GM12891 (cell line): Measurements from ENCODE around the gene MCM9.
"Not testable (repeated sequence)": the region's sequence is repeated elsewhere in the genome, so short reads cannot be mapped to it uniquely, and the experiment has no call there.

Experiments
- DNase-seq: peaks from one replicate; pipeline ENCODE4 v3.0.0; 2011; ENCODE audit warnings: low spot score; ENCODE audit not compliant: insufficient read length
- FAIRE-seq: peaks from 2 replicates; lab custom pipeline; 2011; peaks lifted over from hg19 to GRCh38; lab: Jason Lieb, UNC
- PAX5 ChIP-seq: IDR thresholded peaks from 2 replicates; pipeline ENCODE4 v1.6.1; 2011; ENCODE audit warnings: low read length, moderate library complexity, mild to moderate bottlenecking; ENCODE audit not compliant: insufficient read depth, severe bottlenecking
- POLR2A ChIP-seq: IDR thresholded peaks from 2 replicates; pipeline ENCODE4 v1.6.1; 2011; ENCODE audit warnings: low read depth, low read length, control low read depth
- POLR2AphosphoS5 ChIP-seq: IDR thresholded peaks from 2 replicates; pipeline ENCODE4 v1.6.1; 2011; ENCODE audit warnings: low read depth, low read length, control low read depth
- POU2F2 ChIP-seq: IDR thresholded peaks from 2 replicates; pipeline ENCODE4 v1.6.1; 2011; ENCODE audit warnings: low read depth, mild to moderate bottlenecking, control low read depth, low read length, moderate library complexity
- SPI1 ChIP-seq: IDR thresholded peaks from 2 replicates; pipeline ENCODE4 v1.6.1; 2011; ENCODE audit warnings: low read depth, low read length, control low read depth
- TAF1 ChIP-seq: IDR thresholded peaks from 2 replicates; pipeline ENCODE4 v1.6.1; 2011; ENCODE audit warnings: low read depth, low read length, control low read depth

The MCM9 gene

DNA sequence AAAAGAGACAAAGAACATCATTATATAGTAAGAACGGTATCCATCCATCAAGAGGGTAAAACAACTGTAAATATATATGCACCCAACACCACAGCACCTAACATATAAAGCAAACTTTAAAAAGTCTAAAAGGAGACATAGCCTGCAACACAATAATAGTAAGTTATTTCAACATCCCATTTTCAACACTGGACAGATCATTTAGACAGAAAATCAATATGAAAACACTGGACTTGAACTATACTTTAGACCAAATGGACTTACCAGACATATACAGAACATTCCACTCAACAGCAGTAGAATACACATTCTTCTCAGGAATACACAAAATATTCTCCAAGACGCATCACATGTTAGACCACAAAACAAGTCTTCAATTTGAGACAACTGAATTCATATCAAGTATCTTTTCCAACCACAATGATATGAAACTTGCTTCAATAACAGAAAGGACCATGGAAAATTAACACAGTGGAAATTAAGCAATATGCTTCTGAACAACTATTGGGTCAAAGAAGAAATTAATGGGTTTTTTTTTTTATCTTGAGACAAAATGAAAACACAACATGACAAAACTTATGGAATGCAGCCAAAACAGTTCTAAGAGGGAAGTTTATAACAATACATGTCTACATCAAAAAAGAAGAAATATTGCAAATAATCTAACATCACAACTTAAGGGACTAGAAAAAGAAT is 64.9 kb downstream of the MCM9 start:
- no peak for DNase-seq
- no peak for FAIRE-seq

GRCh38 chr6:118869350-118869749 is 65.6 kb downstream of the MCM9 start:
- FAIRE-seq = no peak
- DNase-seq = no peak
- no peak for TF ChIP-seq SPI1
- no peak for TF ChIP-seq POLR2A
- no peak for TF ChIP-seq TAF1
- TF ChIP-seq POLR2AphosphoS5 = no peak
- TF ChIP-seq PAX5 = no peak
- no peak for TF ChIP-seq POU2F2

More for the DNA sequence above, 64.9 kb downstream of the MCM9 start:
- TF ChIP-seq PAX5 = no peak
- TF ChIP-seq POLR2A = no peak
- TF ChIP-seq POLR2AphosphoS5 = no peak
- no peak for TF ChIP-seq TAF1
- no peak for TF ChIP-seq POU2F2
- no peak for TF ChIP-seq SPI1

GRCh38 chr6:118868901-118869300 is 66.1 kb downstream of the MCM9 start:
- not testable (repeated sequence) for DNase-seq, FAIRE-seq

GRCh38 chr6:118867181-118867580 is 67.8 kb downstream of the MCM9 start:
- FAIRE-seq (no peak), DNase-seq (no peak)
- no peak for TF ChIP-seq SPI1
- TF ChIP-seq POU2F2 = no peak
- no peak for TF ChIP-seq POLR2AphosphoS5
- TF ChIP-seq TAF1 = no peak
- no peak for TF ChIP-seq POLR2A
- no peak for TF ChIP-seq PAX5

- TF ChIP-seq SPI1 = no peak
- no peak for TF ChIP-seq PAX5
- no peak for TF ChIP-seq POU2F2
- no peak for TF ChIP-seq TAF1
- no peak for TF ChIP-seq POLR2AphosphoS5
- no peak for TF ChIP-seq POLR2A
- no peak for FAIRE-seq
- DNase-seq = no peak
These were observed 69.9 kb downstream of the MCM9 start for GRCh38 chr6:118865100-118865391.

DNA sequence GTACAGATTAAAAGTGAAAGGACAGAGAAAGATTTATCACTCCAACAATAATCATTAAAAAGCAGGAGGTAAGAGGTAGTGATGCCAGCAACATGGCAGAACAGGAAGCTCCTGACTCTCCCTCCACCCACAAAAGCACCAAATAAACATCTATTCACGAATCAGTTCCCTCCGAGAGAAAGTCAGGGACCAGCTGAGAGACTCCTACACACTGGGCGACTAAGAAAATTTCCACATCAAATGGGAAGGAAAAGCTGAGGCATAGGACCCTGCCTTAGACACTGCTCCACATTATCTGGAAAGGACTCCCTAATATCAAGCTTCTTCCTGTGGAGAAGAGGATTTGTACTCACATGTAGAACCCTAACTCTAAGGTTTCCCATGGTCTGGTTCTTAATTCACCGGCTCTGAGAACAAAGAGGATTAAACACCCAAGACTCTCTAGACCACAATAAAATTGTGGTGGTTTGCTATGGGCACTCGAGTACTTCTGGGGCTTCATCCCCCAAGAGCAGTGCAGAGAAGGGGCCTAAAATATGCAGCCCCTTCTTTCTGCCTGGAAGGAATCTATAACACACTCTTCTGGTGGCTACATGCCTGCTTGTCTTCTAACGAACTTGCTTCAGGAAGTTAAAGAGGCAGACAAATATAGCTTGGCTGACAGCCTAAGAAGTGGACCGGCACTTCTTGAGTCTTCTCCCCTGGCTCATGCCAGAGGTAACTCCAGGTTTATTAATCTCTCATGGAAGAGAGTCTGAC is 70.4 kb downstream of the MCM9 start:
- FAIRE-seq = peak; percentile 80
- DNase-seq = no peak
- TF ChIP-seq POU2F2 = 0 out of 2 replicates have a peak, but pooled peaks have one; percentile 23
- TF ChIP-seq TAF1 = no peak

- TF ChIP-seq TAF1 (no peak), SPI1 (no peak), POLR2AphosphoS5 (no peak), POU2F2 (no peak), PAX5 (no peak), POLR2A (no peak)
- FAIRE-seq = no peak
- DNase-seq = no peak
These were observed 72.5 kb downstream of the MCM9 start for GRCh38 chr6:118862443-118862842.

GRCh38 chr6:118860880-118861279 is 74.1 kb downstream of the MCM9 start:
- TF ChIP-seq POLR2A (no peak), SPI1 (no peak), PAX5 (no peak), POU2F2 (no peak), TAF1 (no peak), POLR2AphosphoS5 (no peak)
- FAIRE-seq = no peak
- DNase-seq = no peak

- TF ChIP-seq SPI1 = no peak
- no peak for TF ChIP-seq TAF1
- no peak for TF ChIP-seq POU2F2
- no peak for TF ChIP-seq POLR2A
- no peak for TF ChIP-seq PAX5
- no peak for TF ChIP-seq POLR2AphosphoS5
- no peak for DNase-seq
- FAIRE-seq = no peak
These were observed 74.6 kb downstream of the MCM9 start for GRCh38 chr6:118860363-118860762.

- DNase-seq (no peak), FAIRE-seq (peak; percentile 81)
- no peak for TF ChIP-seq SPI1
- 0 out of 2 replicates have a peak, but pooled peaks have one; percentile 39 for TF ChIP-seq POU2F2
- TF ChIP-seq POLR2A = no peak
- TF ChIP-seq PAX5 = no peak
- no peak for TF ChIP-seq POLR2AphosphoS5
- TF ChIP-seq TAF1 = no peak
These were observed 75.4 kb downstream of the MCM9 start for GRCh38 chr6:118859517-118860064.
